ENCODE data around the gene PBX4. TPM values are rescaled to one million over a fixed set of nuclear protein-coding genes. Genes with fewer than 3 reads are reported as not detected.

PBX4 gene
- total RNA-seq, 4 donors from 2014 or later = 1.6 to 4.0 (median 2.4) TPM

GRCh38 chr19:19533841-19534240, 84.6 kb downstream of the PBX4 start:
- no peak for TF ChIP-seq CTCF (IDR thresholded peaks at IDR 0.05; ENCODE audit: low read depth)

GRCh38 chr19:19532806-19533701, 85.4 kb downstream of the PBX4 start:
- TF ChIP-seq CTCF (IDR thresholded peaks at IDR 0.05; ENCODE audit: low read depth) = no peak

- TF ChIP-seq CTCF (IDR thresholded peaks at IDR 0.05; ENCODE audit: low read depth) = no peak
These were observed 86.3 kb downstream of the PBX4 start for GRCh38 chr19:19531951-19532805.

- TF ChIP-seq CTCF (IDR thresholded peaks at IDR 0.05; ENCODE audit: low read depth) = no peak
These were observed 87.6 kb downstream of the PBX4 start for GRCh38 chr19:19530889-19531288.

- no peak for TF ChIP-seq CTCF (IDR thresholded peaks at IDR 0.05; ENCODE audit: low read depth)
These were observed 88.1 kb downstream of the PBX4 start for GRCh38 chr19:19530423-19530804.

- TF ChIP-seq CTCF (IDR thresholded peaks at IDR 0.05; ENCODE audit: low read depth) = no peak
These were observed 88.6 kb downstream of the PBX4 start for GRCh38 chr19:19529783-19530422.

Measured in subcutaneous adipose tissue (tissue), 4 donors.